ENCODE data around the gene RBM5.

The RBM5 gene

GRCh38 chr3:50163572-50164455 is 75.1 kb downstream of the RBM5 start:
- no peak for DNase-seq

- no peak for DNase-seq
Observed at GRCh38 chr3:50164481-50164880, 75.8 kb downstream of the RBM5 start.

GRCh38 chr3:50164984-50165909 is 76.5 kb downstream of the RBM5 start:
- no peak for DNase-seq

GRCh38 chr3:50165910-50166538 is 77.3 kb downstream of the RBM5 start:
- DNase-seq = no peak

GRCh38 chr3:50166620-50167019 is 77.9 kb downstream of the RBM5 start:
- DNase-seq = no peak

- no peak for DNase-seq
Observed at GRCh38 chr3:50167069-50167840, 78.5 kb downstream of the RBM5 start.

- DNase-seq = no peak
Observed at GRCh38 chr3:50167841-50168209, 79.1 kb downstream of the RBM5 start.

GRCh38 chr3:50168388-50168787 is 79.7 kb downstream of the RBM5 start:
- DNase-seq = no peak

Data from NCI-H187 treated with DMSO at 0.1 percent for 48 hours (cell line).